ENCODE data around the gene GTF3C6. TPM values are rescaled to one million over a fixed set of nuclear protein-coding genes. Genes with fewer than 3 reads are reported as not detected.

Gene GTF3C6
- total RNA-seq, 2 donors from 2014 or later = 94.5 to 103 TPM

DNA sequence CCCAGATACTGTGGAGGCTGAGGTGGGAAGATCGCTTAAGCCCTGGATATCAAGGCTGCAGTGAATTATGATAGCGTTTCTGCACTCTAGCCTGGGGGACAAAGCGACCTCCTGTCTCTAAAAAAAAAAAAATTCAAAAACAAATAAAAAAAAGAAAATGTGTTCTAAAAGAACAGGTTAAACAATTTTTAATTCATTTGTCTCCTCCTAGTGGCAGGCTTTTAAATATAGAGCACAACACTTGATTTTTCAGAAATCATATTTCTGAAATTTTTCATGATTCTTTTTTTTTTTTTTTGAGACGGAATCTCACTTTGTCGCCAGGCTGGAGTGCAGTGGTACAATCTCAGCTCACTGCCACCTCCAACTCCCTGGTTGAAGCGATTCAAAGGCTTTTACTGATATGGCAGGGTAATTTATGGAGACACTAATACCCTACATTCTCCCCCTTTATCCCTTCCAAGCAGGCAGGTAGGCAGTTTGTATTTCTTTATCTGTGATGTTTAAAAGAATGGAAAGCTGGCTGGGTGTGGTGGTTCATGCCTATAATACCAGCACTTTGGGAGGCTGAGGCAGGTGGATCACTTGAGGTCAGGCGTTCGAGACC lies 8.7 kb upstream of the GTF3C6 start:
- H3K27me3 Mint-ChIP-seq (ENCODE audit: insufficient read depth) = peaks cover under 1% of the 10 kb centered on the region
- H3K27ac ChIP-seq (ENCODE audit: low read depth, low read length) = no peak overlapping the region
- H3K9me3 ChIP-seq (ENCODE audit: control insufficient read depth, low read length) = no peaks in the 10 kb centered on the region
- no peaks in the 10 kb centered on the region for H3K36me3 Mint-ChIP-seq (ENCODE audit: low read depth)
- no peak overlapping the region for H3K4me3 ChIP-seq (ENCODE audit: low read length)
- H3K9me3 Mint-ChIP-seq = no peaks in the 10 kb centered on the region
- no peak overlapping the region for H3K9ac ChIP-seq (ENCODE audit: extremely low read depth, low read length, poor library complexity, severe bottlenecking)
- DNase-seq = no peak
- H3K4me3 Mint-ChIP-seq = no peak overlapping the region
- H3K36me3 ChIP-seq (ENCODE audit: control insufficient read depth, insufficient read depth, low read length) = no peaks in the 10 kb centered on the region
- H3K27ac Mint-ChIP-seq = no peak overlapping the region
- TF ChIP-seq, protein P1, sequence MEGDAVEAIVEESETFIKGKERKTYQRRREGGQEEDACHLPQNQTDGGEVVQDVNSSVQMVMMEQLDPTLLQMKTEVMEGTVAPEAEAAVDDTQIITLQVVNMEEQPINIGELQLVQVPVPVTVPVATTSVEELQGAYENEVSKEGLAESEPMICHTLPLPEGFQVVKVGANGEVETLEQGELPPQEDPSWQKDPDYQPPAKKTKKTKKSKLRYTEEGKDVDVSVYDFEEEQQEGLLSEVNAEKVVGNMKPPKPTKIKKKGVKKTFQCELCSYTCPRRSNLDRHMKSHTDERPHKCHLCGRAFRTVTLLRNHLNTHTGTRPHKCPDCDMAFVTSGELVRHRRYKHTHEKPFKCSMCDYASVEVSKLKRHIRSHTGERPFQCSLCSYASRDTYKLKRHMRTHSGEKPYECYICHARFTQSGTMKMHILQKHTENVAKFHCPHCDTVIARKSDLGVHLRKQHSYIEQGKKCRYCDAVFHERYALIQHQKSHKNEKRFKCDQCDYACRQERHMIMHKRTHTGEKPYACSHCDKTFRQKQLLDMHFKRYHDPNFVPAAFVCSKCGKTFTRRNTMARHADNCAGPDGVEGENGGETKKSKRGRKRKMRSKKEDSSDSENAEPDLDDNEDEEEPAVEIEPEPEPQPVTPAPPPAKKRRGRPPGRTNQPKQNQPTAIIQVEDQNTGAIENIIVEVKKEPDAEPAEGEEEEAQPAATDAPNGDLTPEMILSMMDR (conservative IDR thresholded peaks at IDR 0.05) = peak; percentile 66
- WGBS, 2 experiments (ENCODE audit: insufficient coverage in 1 of 2, insufficient read length in 1 of 2) = 90 to 96% methylated on average over 3 to 8 of the region's 8 CpGs
- no peaks in the 10 kb centered on the region for H3K4me1 ChIP-seq (ENCODE audit: control insufficient read depth, insufficient read depth, low read length)
- peaks cover 17% of the 10 kb centered on the region for H3K4me1 Mint-ChIP-seq
- H3K27me3 ChIP-seq (ENCODE audit: control insufficient read depth, insufficient read depth, low read length, poor library complexity, severe bottlenecking) = no peaks in the 10 kb centered on the region

DNA sequence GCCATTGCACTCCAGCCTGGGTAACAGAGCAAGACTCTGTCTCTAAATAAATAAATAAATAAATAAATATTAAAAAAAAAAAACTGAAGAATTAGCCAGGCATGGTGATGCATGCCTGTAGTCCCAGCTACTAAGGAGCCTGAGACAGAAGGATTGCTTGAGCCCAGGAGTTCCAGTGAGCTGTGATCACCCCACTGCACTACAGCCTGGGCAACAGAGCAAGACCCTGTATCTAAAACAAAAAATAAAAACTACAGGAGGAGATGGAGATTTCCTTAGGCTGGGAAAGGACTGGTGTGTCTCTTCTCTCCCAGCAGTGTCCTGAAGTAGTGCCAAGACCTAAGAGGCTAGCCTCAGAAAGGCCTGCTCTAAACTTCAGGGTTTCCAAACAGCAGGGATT lies 8.1 kb upstream of the GTF3C6 start:
- Mint-ChIP-seq H3K4me1 (peaks cover 17% of the 10 kb centered on the region), H3K4me3 (no peak overlapping the region), H3K27me3 (ENCODE audit: insufficient read depth) (peaks cover 2% of the 10 kb centered on the region), H3K36me3 (ENCODE audit: low read depth) (no peaks in the 10 kb centered on the region), H3K9me3 (no peaks in the 10 kb centered on the region), H3K27ac (no peak overlapping the region)
- TF ChIP-seq, protein P1 (conservative IDR thresholded peaks at IDR 0.05) = no peak
- Histone ChIP-seq H3K9ac (ENCODE audit: extremely low read depth, low read length, poor library complexity, severe bottlenecking) (no peak overlapping the region), H3K4me3 (ENCODE audit: low read length) (no peak overlapping the region), H3K4me1 (ENCODE audit: control insufficient read depth, insufficient read depth, low read length) (no peaks in the 10 kb centered on the region), H3K27me3 (ENCODE audit: control insufficient read depth, insufficient read depth, low read length, poor library complexity, severe bottlenecking) (no peaks in the 10 kb centered on the region), H3K9me3 (ENCODE audit: control insufficient read depth, low read length) (no peaks in the 10 kb centered on the region), H3K27ac (ENCODE audit: low read depth, low read length) (no peak overlapping the region), H3K36me3 (ENCODE audit: control insufficient read depth, insufficient read depth, low read length) (no peaks in the 10 kb centered on the region)
- DNase-seq = no peak

DNA sequence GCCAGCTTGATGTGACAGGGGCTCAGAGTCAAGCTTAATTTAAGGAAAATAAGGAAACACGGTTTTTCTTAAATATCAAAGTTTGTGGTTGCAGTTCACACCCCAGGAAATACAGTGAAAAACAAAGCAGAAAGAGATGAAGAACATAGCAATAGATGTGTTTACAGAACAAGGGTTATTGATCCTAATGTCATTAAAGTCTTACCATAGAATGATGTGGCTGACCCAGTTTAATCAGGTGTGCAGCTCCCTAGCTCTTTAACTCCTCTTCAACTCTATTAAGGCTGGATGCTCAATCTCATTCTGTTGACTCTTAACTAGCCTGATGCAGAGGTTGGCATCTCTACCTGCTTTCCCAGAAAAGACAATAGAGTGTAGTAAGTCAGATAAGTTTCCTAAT lies 7.5 kb upstream of the GTF3C6 start:
- H3K4me3 ChIP-seq (ENCODE audit: low read length) = no peak overlapping the region
- no peaks in the 10 kb centered on the region for H3K36me3 ChIP-seq (ENCODE audit: control insufficient read depth, insufficient read depth, low read length)
- no peaks in the 10 kb centered on the region for H3K9me3 ChIP-seq (ENCODE audit: control insufficient read depth, low read length)
- Mint-ChIP-seq H3K4me1 (peaks cover 17% of the 10 kb centered on the region), H3K4me3 (no peak overlapping the region), H3K27me3 (ENCODE audit: insufficient read depth) (peaks cover 2% of the 10 kb centered on the region), H3K9me3 (no peaks in the 10 kb centered on the region), H3K27ac (no peak overlapping the region), H3K36me3 (ENCODE audit: low read depth) (no peaks in the 10 kb centered on the region)
- H3K4me1 ChIP-seq (ENCODE audit: control insufficient read depth, insufficient read depth, low read length) = no peaks in the 10 kb centered on the region
- DNase-seq = no peak
- no peaks in the 10 kb centered on the region for H3K27me3 ChIP-seq (ENCODE audit: control insufficient read depth, insufficient read depth, low read length, poor library complexity, severe bottlenecking)
- H3K9ac ChIP-seq (ENCODE audit: extremely low read depth, low read length, poor library complexity, severe bottlenecking) = no peak overlapping the region
- TF ChIP-seq, protein P1 (conservative IDR thresholded peaks at IDR 0.05) = no peak
- WGBS, 2 experiments (ENCODE audit: insufficient coverage in 1 of 2, insufficient read length in 1 of 2) = 85 to 88% methylated on average over 1 of the region's 1 CpG
- H3K27ac ChIP-seq (ENCODE audit: low read depth, low read length) = no peak overlapping the region
